Activated T-cell treated with anti-CD3 and anti-CD28 coated beads, Interleukin-2, amount 50 U/mL, for 72 hours (primary cell): Measurements from ENCODE around the gene H1-8. TPM values are rescaled to one million over a fixed set of nuclear protein-coding genes. Genes with fewer than 3 reads are reported as not detected.

Experiments
- ATAC-seq, 2 donors: fragments of 150-1000 bp; cut with Tn5 transposase; replicated peaks in 1 of 2; 2 replicates each; pipeline ENCODE4 v1.10.0; 2021; ENCODE audit warnings: moderate library complexity in 2 of 2, mild to moderate bottlenecking in 1 of 2
- DNase-seq, 2 donors: peaks; one replicate each; pipeline ENCODE4 v3.0.0; 2021 to 2022; ENCODE audit warnings: mixed read lengths in 1 of 2
- H3K27ac Mint-ChIP-seq: one replicate; pipeline ENCODE4 v1.8.0; 2022; ENCODE audit warnings: mild to moderate bottlenecking, moderate library complexity, mixed read lengths
- H3K27me3 Mint-ChIP-seq: one replicate; pipeline ENCODE4 v1.8.0; 2022; ENCODE audit warnings: low read depth, mixed read lengths
- H3K36me3 Mint-ChIP-seq, 2 donors: one replicate each; pipeline ENCODE4 v1.8.0; 2022; ENCODE audit warnings: mixed read lengths in 2 of 2, mild to moderate bottlenecking in 1 of 2; ENCODE audit not compliant: insufficient read depth in 2 of 2
- H3K4me1 Mint-ChIP-seq: one replicate; pipeline ENCODE4 v1.8.0; 2022; ENCODE audit warnings: low read depth, mixed read lengths
- H3K4me3 Mint-ChIP-seq, 2 donors: one replicate each; pipeline ENCODE4 v1.8.0; 2022; ENCODE audit warnings: mild to moderate bottlenecking in 2 of 2, mixed read lengths in 2 of 2, moderate library complexity in 2 of 2
- H3K9me3 Mint-ChIP-seq, 2 donors: one replicate each; pipeline ENCODE4 v1.8.0; 2022; ENCODE audit warnings: mixed read lengths in 2 of 2
- total RNA-seq, 2 donors: library from RNA; stranded (reverse); gene quantifications; one replicate each; pipeline ENCODE4 v1.2.3, GENCODE V29; 2022

H1-8 gene
- total RNA-seq, 2 donors from 2014 or later: not detected

GRCh38 chr3:129519449-129519848 lies 23.5 kb upstream of the H1-8 start:
- Mint-ChIP-seq H3K27me3 (no peaks in the 10 kb centered on the region), H3K4me1 (no peaks in the 10 kb centered on the region), H3K27ac (no peak overlapping the region)

GRCh38 chr3:129519896-129520715 lies 22.9 kb upstream of the H1-8 start:
- H3K27me3 Mint-ChIP-seq: no peaks in the 10 kb centered on the region
- H3K4me3 Mint-ChIP-seq: no peak overlapping the region
- H3K36me3 Mint-ChIP-seq: peaks cover 0 to 2% of the 10 kb centered on the region in 2 donors
- no peaks in the 10 kb centered on the region for H3K4me1 Mint-ChIP-seq
- H3K9me3 Mint-ChIP-seq: no peaks in the 10 kb centered on the region
- H3K27ac Mint-ChIP-seq: no peak overlapping the region
- DNase-seq (no peak), ATAC-seq (no peak)

More at GRCh38 chr3:129519449-129519848, 23.5 kb upstream of the H1-8 start:
- ATAC-seq (no peak), DNase-seq (no peak)
- Mint-ChIP-seq H3K36me3 (peaks cover 0 to 2% of the 10 kb centered on the region in 2 donors), H3K4me3 (no peak overlapping the region), H3K9me3 (no peaks in the 10 kb centered on the region)

- H3K9me3 Mint-ChIP-seq: no peaks in the 10 kb centered on the region
- no peak for ATAC-seq
- no peak overlapping the region for H3K4me3 Mint-ChIP-seq
- DNase-seq: no peak
- H3K4me1 Mint-ChIP-seq: peaks cover 4% of the 10 kb centered on the region
- no peaks in the 10 kb centered on the region for H3K27me3 Mint-ChIP-seq
- H3K27ac Mint-ChIP-seq: no peak overlapping the region
- H3K36me3 Mint-ChIP-seq: peaks cover 0 to 2% of the 10 kb centered on the region in 2 donors
Measured at GRCh38 chr3:129520960-129521359, 22.0 kb upstream of the H1-8 start.

GRCh38 chr3:129521611-129522010 lies 21.4 kb upstream of the H1-8 start:
- Mint-ChIP-seq H3K9me3 (no peaks in the 10 kb centered on the region), H3K27ac (no peak overlapping the region), H3K4me1 (peaks cover 8% of the 10 kb centered on the region), H3K4me3 (no peak overlapping the region), H3K36me3 (peaks cover 0 to under 1% of the 10 kb centered on the region in 2 donors), H3K27me3 (no peaks in the 10 kb centered on the region)
- no peak for ATAC-seq
- DNase-seq: no peak

- Mint-ChIP-seq H3K36me3 (no peaks in the 10 kb centered on the region), H3K27ac (no peak overlapping the region), H3K27me3 (no peaks in the 10 kb centered on the region), H3K4me1 (peaks cover 8% of the 10 kb centered on the region), H3K4me3 (no peak overlapping the region), H3K9me3 (no peaks in the 10 kb centered on the region)
- no peak for DNase-seq
- no peak for ATAC-seq
Measured at GRCh38 chr3:129522953-129523352, 20.0 kb upstream of the H1-8 start.

- no peaks in the 10 kb centered on the region for H3K9me3 Mint-ChIP-seq
- DNase-seq (no peak), ATAC-seq (no peak)
- H3K27me3 Mint-ChIP-seq: no peaks in the 10 kb centered on the region
- no peak overlapping the region for H3K4me3 Mint-ChIP-seq
- no peak overlapping the region for H3K27ac Mint-ChIP-seq
- no peaks in the 10 kb centered on the region for H3K36me3 Mint-ChIP-seq
- H3K4me1 Mint-ChIP-seq: peaks cover 8% of the 10 kb centered on the region
Measured at GRCh38 chr3:129524081-129524480, 18.9 kb upstream of the H1-8 start.

GRCh38 chr3:129525341-129525968 lies 17.5 kb upstream of the H1-8 start:
- Mint-ChIP-seq H3K4me3 (no peak overlapping the region), H3K27me3 (no peaks in the 10 kb centered on the region), H3K9me3 (no peaks in the 10 kb centered on the region), H3K27ac (no peak overlapping the region), H3K4me1 (peaks cover 8% of the 10 kb centered on the region), H3K36me3 (no peaks in the 10 kb centered on the region)
- ATAC-seq (peak; percentile 76 to 89), DNase-seq (peak; percentile 16 to 20)

GRCh38 chr3:129526121-129526900 lies 16.7 kb upstream of the H1-8 start:
- Mint-ChIP-seq H3K27ac (no peak overlapping the region), H3K9me3 (no peaks in the 10 kb centered on the region), H3K27me3 (no peaks in the 10 kb centered on the region), H3K4me3 (no peak overlapping the region), H3K36me3 (no peaks in the 10 kb centered on the region), H3K4me1 (peaks cover 8% of the 10 kb centered on the region)
- ATAC-seq (no peak), DNase-seq (no peak)

- no peak for ATAC-seq
- H3K27ac Mint-ChIP-seq: no peak overlapping the region
- no peaks in the 10 kb centered on the region for H3K27me3 Mint-ChIP-seq
- no peaks in the 10 kb centered on the region for H3K9me3 Mint-ChIP-seq
- no peaks in the 10 kb centered on the region for H3K36me3 Mint-ChIP-seq
- peaks cover 8% of the 10 kb centered on the region for H3K4me1 Mint-ChIP-seq
- H3K4me3 Mint-ChIP-seq: no peak overlapping the region
- DNase-seq: no peak
Measured at GRCh38 chr3:129527262-129527661, 15.7 kb upstream of the H1-8 start.

- H3K9me3 Mint-ChIP-seq: no peaks in the 10 kb centered on the region
- no peak within 1 kb of the TSS for H3K4me3 Mint-ChIP-seq
- H3K27ac Mint-ChIP-seq: no peak within 1 kb of the TSS
- H3K4me1 Mint-ChIP-seq: peaks cover 8% of the 10 kb centered on the region
- no peaks in the 10 kb centered on the region for H3K36me3 Mint-ChIP-seq
- H3K27me3 Mint-ChIP-seq: no peaks in the 10 kb centered on the region
- ATAC-seq: no peak
- no peak for DNase-seq
Measured at GRCh38 chr3:129528589-129529100, 14.3 kb upstream of the H1-8 start, which contains the start of gene RHO. RHO (plus strand) TSS chr3:129528639; CDS start chr3:129528734, 95 bp downstream.

GRCh38 chr3:129529436-129530210 lies 13.4 kb upstream of the H1-8 start:
- Mint-ChIP-seq H3K27ac (no peak overlapping the region), H3K4me3 (no peak overlapping the region), H3K9me3 (no peaks in the 10 kb centered on the region), H3K27me3 (no peaks in the 10 kb centered on the region), H3K36me3 (no peaks in the 10 kb centered on the region), H3K4me1 (peaks cover 10% of the 10 kb centered on the region)
- no peak for DNase-seq
- ATAC-seq: no peak

GRCh38 chr3:129530251-129530791 lies 12.7 kb upstream of the H1-8 start:
- peaks cover 10% of the 10 kb centered on the region for H3K4me1 Mint-ChIP-seq
- no peak for ATAC-seq
- H3K4me3 Mint-ChIP-seq: no peak overlapping the region

More at GRCh38 chr3:129530251-129530791, 12.7 kb upstream of the H1-8 start:
- Mint-ChIP-seq H3K27me3 (no peaks in the 10 kb centered on the region), H3K9me3 (no peaks in the 10 kb centered on the region), H3K27ac (no peak overlapping the region), H3K36me3 (no peaks in the 10 kb centered on the region)
- DNase-seq: no peak
